GM18517 (cell line): ENCODE measurements around the gene GPSM3.
"Not testable (repeated sequence)": the region's sequence is repeated elsewhere in the genome, so short reads cannot be mapped to it uniquely, and the experiment has no call there.

ENCODE experiments used
- ATAC-seq: cut with Tn5 transposase; IDR thresholded peaks from one replicate; pipeline ENCODE4 v1.9.1; 2021; ENCODE audit warnings: mild to moderate bottlenecking, moderate library complexity; ENCODE audit not compliant: unreplicated experiment

The GPSM3 gene

GRCh38 chr6:32188381-32189068 lies 3.9 kb downstream of the GPSM3 start:
- ATAC-seq = no peak

GRCh38 chr6:32187725-32188380 lies 4.6 kb downstream of the GPSM3 start:
- not testable (repeated sequence) for ATAC-seq

GRCh38 chr6:32187009-32187709 lies 5.3 kb downstream of the GPSM3 start:
- no peak for ATAC-seq

- not testable (repeated sequence) for ATAC-seq
Measured at GRCh38 chr6:32186151-32186840, 6.1 kb downstream of the GPSM3 start.

- not testable (repeated sequence) for ATAC-seq
Measured at GRCh38 chr6:32185681-32186131, 6.7 kb downstream of the GPSM3 start.

- no peak for ATAC-seq
Measured at GRCh38 chr6:32184084-32184640, 8.3 kb downstream of the GPSM3 start, which contains the start of gene AGER. Gene AGER, minus strand, starts transcription at chr6:32184253. Its CDS starts 31 bp downstream, at chr6:32184222.

GRCh38 chr6:32183483-32184083 lies 8.9 kb downstream of the GPSM3 start:
- no peak for ATAC-seq

- ATAC-seq = no peak
Measured at GRCh38 chr6:32183030-32183429, 9.4 kb downstream of the GPSM3 start.

GRCh38 chr6:32182555-32182981 lies 9.9 kb downstream of the GPSM3 start:
- no peak for ATAC-seq

- no peak for ATAC-seq
Measured at GRCh38 chr6:32181915-32182529, 10.4 kb downstream of the GPSM3 start.

GRCh38 chr6:32181148-32181702 lies 11.2 kb downstream of the GPSM3 start:
- ATAC-seq = no peak

- no peak for ATAC-seq
Measured at GRCh38 chr6:32179766-32180405, 12.6 kb downstream of the GPSM3 start.

- ATAC-seq = no peak
Measured at GRCh38 chr6:32178547-32179440, 13.6 kb downstream of the GPSM3 start.

GRCh38 chr6:32177788-32178546 lies 14.5 kb downstream of the GPSM3 start, which contains the start of gene RNF5:
Gene RNF5, plus strand, starts transcription at chr6:32178405. Its CDS starts 107 bp downstream, at chr6:32178512.
- peak; percentile 86 for ATAC-seq

- ATAC-seq = no peak
Measured at GRCh38 chr6:32177183-32177787, 15.2 kb downstream of the GPSM3 start.

GRCh38 chr6:32176476-32177182 lies 15.8 kb downstream of the GPSM3 start:
- no peak for ATAC-seq
